ENCODE results near the gene ATOSB.

ATOSB gene

GRCh38 chr9:35096035-35096849 lies 19.4 kb downstream of the ATOSB start, which contains the start of gene PIGO:
Gene PIGO (minus strand): TSS chr9:35096591. CDS start chr9:35095565, 1,026 bp downstream.
- H3K27me3 ChIP-seq (ENCODE audit: control insufficient read depth, low read length) = no peaks in the 10 kb centered on the region
- no peaks in the 10 kb centered on the region for H3K9me2 ChIP-seq (replicated peaks; ENCODE audit: control insufficient read depth, low read length)
- no peaks in the 10 kb centered on the region for H3K9me3 ChIP-seq (ENCODE audit: control insufficient read depth, insufficient read depth, low read length)
- H3K79me2 ChIP-seq (ENCODE audit: control insufficient read depth, low read length) = peaks cover 23% of the 10 kb centered on the region
- no peaks in the 10 kb centered on the region for H4K20me1 ChIP-seq (ENCODE audit: control insufficient read depth, insufficient read depth, low read depth, low read length)
- H3K27ac ChIP-seq (ENCODE audit: low read depth, low read length) = peak within 1 kb of the TSS; percentile 81
- peaks cover 62% of the 10 kb centered on the region for H3K36me3 ChIP-seq (ENCODE audit: control insufficient read depth, low read length)
- H3K4me2 ChIP-seq (ENCODE audit: low read length) = peak within 1 kb of the TSS; percentile 87
- H3K4me1 ChIP-seq (ENCODE audit: control insufficient read depth, low read length) = peaks cover 19% of the 10 kb centered on the region
- H3K4me3 ChIP-seq (ENCODE audit: low read length) = peak within 1 kb of the TSS; percentile 99
- H3F3A ChIP-seq (ENCODE audit: control insufficient read depth, insufficient read depth) = no peaks in the 10 kb centered on the region; the same call in 1 of the 2 replicates
- TF ChIP-seq CTCF (IDR thresholded peaks at IDR 0.05; ENCODE audit: low read depth, low read length, poor library complexity, severe bottlenecking) (peak; percentile 75), EZH2phosphoT487 (IDR thresholded peaks at IDR 0.05; ENCODE audit: borderline replicate concordance, low read length) (no peak)

DNA sequence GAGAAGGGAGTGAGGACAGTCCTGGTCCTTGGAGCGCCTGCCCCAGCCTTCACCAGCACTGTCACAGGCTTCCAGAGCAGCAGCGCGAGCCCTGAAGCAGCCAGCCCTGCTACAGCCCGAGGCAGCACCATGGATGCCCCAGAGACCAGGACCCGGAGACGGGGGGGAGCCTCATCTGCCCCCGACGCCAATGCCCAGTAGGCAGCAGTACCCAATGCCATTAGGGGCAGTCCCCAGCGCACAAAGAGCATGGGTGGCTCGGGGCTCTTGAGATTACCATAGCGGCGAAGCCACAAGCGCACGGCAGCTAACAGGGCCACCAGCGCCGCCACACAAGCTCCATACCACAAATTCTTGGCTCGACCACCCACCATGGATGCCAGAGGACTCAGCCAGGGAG lies 24.1 kb downstream of the ATOSB start:
- peaks cover 73% of the 10 kb centered on the region for H3K36me3 ChIP-seq (ENCODE audit: control insufficient read depth, low read length)
- no peak overlapping the region for H3K27ac ChIP-seq (ENCODE audit: low read depth, low read length)
- H3K9me3 ChIP-seq (ENCODE audit: control insufficient read depth, insufficient read depth, low read length) = no peaks in the 10 kb centered on the region
- no peak overlapping the region for H3K4me2 ChIP-seq (ENCODE audit: low read length)
- peaks cover 12% of the 10 kb centered on the region for H3K4me1 ChIP-seq (ENCODE audit: control insufficient read depth, low read length)
- no peaks in the 10 kb centered on the region for H3K9me2 ChIP-seq (replicated peaks; ENCODE audit: control insufficient read depth, low read length)
- TF ChIP-seq EZH2phosphoT487 (IDR thresholded peaks at IDR 0.05; ENCODE audit: borderline replicate concordance, low read length) = no peak
- no peak for TF ChIP-seq CTCF (IDR thresholded peaks at IDR 0.05; ENCODE audit: low read depth, low read length, poor library complexity, severe bottlenecking)
- no peaks in the 10 kb centered on the region for H3K27me3 ChIP-seq (ENCODE audit: control insufficient read depth, low read length)
- peaks cover 6% of the 10 kb centered on the region; the same call in 1 of the 2 replicates for H3F3A ChIP-seq (ENCODE audit: control insufficient read depth, insufficient read depth)
- no peaks in the 10 kb centered on the region for H4K20me1 ChIP-seq (ENCODE audit: control insufficient read depth, insufficient read depth, low read depth, low read length)
- H3K79me2 ChIP-seq (ENCODE audit: control insufficient read depth, low read length) = peaks cover 15% of the 10 kb centered on the region
- H3K4me3 ChIP-seq (ENCODE audit: low read length) = no peak overlapping the region

- H3K27me3 ChIP-seq (ENCODE audit: control insufficient read depth, low read length) = no peaks in the 10 kb centered on the region
- peaks cover 13% of the 10 kb centered on the region; the same call in 1 of the 2 replicates for H3F3A ChIP-seq (ENCODE audit: control insufficient read depth, insufficient read depth)
- peaks cover 2% of the 10 kb centered on the region for H3K79me2 ChIP-seq (ENCODE audit: control insufficient read depth, low read length)
- no peak overlapping the region for H3K4me2 ChIP-seq (ENCODE audit: low read length)
- no peaks in the 10 kb centered on the region for H3K9me3 ChIP-seq (ENCODE audit: control insufficient read depth, insufficient read depth, low read length)
- peaks cover 64% of the 10 kb centered on the region for H3K36me3 ChIP-seq (ENCODE audit: control insufficient read depth, low read length)
- H4K20me1 ChIP-seq (ENCODE audit: control insufficient read depth, insufficient read depth, low read depth, low read length) = no peaks in the 10 kb centered on the region
- TF ChIP-seq EZH2phosphoT487 (IDR thresholded peaks at IDR 0.05; ENCODE audit: borderline replicate concordance, low read length) (no peak), CTCF (IDR thresholded peaks at IDR 0.05; ENCODE audit: low read depth, low read length, poor library complexity, severe bottlenecking) (no peak)
- H3K4me1 ChIP-seq (ENCODE audit: control insufficient read depth, low read length) = 0 out of 2 replicates have a peak, but pooled peaks cover 4% of the 10 kb centered on the region
- no peak overlapping the region for H3K4me3 ChIP-seq (ENCODE audit: low read length)
- no peak overlapping the region for H3K27ac ChIP-seq (ENCODE audit: low read depth, low read length)
- H3K9me2 ChIP-seq (replicated peaks; ENCODE audit: control insufficient read depth, low read length) = no peaks in the 10 kb centered on the region
Observed at GRCh38 chr9:35089434-35089833, 26.2 kb downstream of the ATOSB start.
